ENCODE measurements around the gene MYH7.
"Not testable (repeated sequence)": the region's sequence is repeated elsewhere in the genome, so short reads cannot be mapped to it uniquely, and the experiment has no call there.

DNA sequence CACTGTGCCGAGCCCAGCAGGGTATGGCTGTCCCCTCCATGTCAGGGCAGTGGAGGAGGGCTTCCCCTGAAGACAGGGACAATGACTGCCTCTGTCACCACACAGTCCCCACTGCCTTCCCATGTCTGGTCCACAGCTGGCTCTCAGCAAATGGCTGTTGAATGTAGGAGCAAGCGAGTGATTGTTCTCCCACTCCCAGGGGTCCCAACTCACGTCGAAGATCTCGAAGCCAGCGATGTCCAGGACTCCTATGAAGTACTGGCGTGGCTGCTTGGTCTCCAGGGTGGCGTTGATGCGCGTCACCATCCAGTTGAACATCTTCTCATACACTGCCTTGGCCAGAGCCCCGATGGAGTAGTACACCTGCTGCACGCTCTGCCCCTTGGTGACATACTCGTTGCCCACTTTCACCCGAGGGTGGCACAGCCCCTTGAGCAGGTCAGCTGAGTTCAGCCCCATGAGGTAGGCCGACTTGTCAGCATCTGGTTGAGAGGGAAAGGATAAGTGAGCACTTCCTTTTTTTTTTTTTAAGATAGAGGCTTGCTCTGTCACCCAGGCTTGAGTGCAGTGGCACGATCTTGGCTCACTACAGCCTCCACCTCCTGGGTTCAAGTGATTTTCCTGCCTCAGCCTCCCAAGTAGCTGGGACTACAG, 34.8 kb downstream of the MYH7 start:
- not testable (repeated sequence) for TF ChIP-seq POLR2A, POLR2AphosphoS5 (IDR thresholded peaks at IDR 0.05; ENCODE audit: low read depth, low read length)
